ENCODE measurements around the gene CAMK2B.

- TF ChIP-seq POLR2A (IDR thresholded peaks at IDR 0.05): no peak
- TF ChIP-seq CTCF (IDR thresholded peaks at IDR 0.05): no peak
Measured at GRCh38 chr7:44182827-44183226, 142.6 kb downstream of the CAMK2B start.
